ENCODE measurements around the gene FNDC7. TPM values are rescaled to one million over a fixed set of nuclear protein-coding genes. Genes with fewer than 3 reads are reported as not detected.

Gene FNDC7
- total RNA-seq, 3 donors from 2014 or later, result not detected

GRCh38 chr1:108722292-108722691 lies 9.6 kb downstream of the FNDC7 start:
- no peak for TF ChIP-seq CTCF (IDR thresholded peaks at IDR 0.05)
- no peaks in the 10 kb centered on the region for H3K9me3 ChIP-seq
- no peaks in the 10 kb centered on the region for H3K36me3 ChIP-seq (ENCODE audit: low read depth)
- intact Hi-C loops (cut with DNase I, micrococcal nuclease), result no loop called here
- H3K4me3 ChIP-seq, result no peak overlapping the region
- peaks cover 5% of the 10 kb centered on the region for H3K4me1 ChIP-seq (ENCODE audit: low read depth)
- ATAC-seq (no peak), DNase-seq (no peak)

DNA sequence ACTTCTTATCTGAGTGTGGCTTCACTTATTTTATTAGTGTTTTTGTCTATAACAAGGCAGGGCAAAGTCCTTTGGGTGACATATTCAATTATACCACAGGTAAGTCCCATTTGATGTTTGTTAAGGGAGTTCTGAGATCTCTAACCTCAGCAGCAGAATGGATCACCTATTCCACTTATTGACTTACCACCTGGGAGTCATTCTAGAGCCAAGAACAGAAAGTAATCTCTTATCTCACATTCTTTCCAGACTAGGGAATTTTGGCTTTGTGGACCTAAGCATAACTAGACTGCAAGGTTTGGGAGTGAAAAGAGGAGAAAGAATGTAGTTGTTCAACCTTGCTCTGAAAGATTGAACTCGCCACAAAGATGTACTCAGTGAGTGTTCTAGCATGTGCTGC lies 13.2 kb downstream of the FNDC7 start:
- Histone ChIP-seq H3K4me1 (ENCODE audit: low read depth) (peaks cover 5% of the 10 kb centered on the region), H3K9me3 (no peaks in the 10 kb centered on the region), H3K36me3 (ENCODE audit: low read depth) (no peaks in the 10 kb centered on the region), H3K4me3 (no peak overlapping the region)
- no peak for TF ChIP-seq CTCF (IDR thresholded peaks at IDR 0.05)
- ATAC-seq (peak; percentile 97), DNase-seq (peak in 1 of 3 donors; percentile 30)
- intact Hi-C loops (cut with DNase I, micrococcal nuclease), result no loop called here

GRCh38 chr1:108728327-108728923 lies 15.7 kb downstream of the FNDC7 start:
- peaks cover 5% of the 10 kb centered on the region for H3K4me1 ChIP-seq (ENCODE audit: low read depth)
- no peaks in the 10 kb centered on the region for H3K9me3 ChIP-seq
- DNase-seq, result no peak
- no peak for TF ChIP-seq CTCF (IDR thresholded peaks at IDR 0.05)
- no peak overlapping the region for H3K4me3 ChIP-seq
- no peak for ATAC-seq
- no peaks in the 10 kb centered on the region for H3K36me3 ChIP-seq (ENCODE audit: low read depth)
- intact Hi-C loops (cut with DNase I, micrococcal nuclease), result no loop called here

- Histone ChIP-seq H3K4me3 (no peak overlapping the region), H3K9me3 (no peaks in the 10 kb centered on the region), H3K36me3 (ENCODE audit: low read depth) (no peaks in the 10 kb centered on the region), H3K4me1 (ENCODE audit: low read depth) (peaks cover 5% of the 10 kb centered on the region)
- DNase-seq (no peak), ATAC-seq (no peak)
- intact Hi-C loops (cut with DNase I, micrococcal nuclease), result no loop called here
- no peak for TF ChIP-seq CTCF (IDR thresholded peaks at IDR 0.05)
Observed at GRCh38 chr1:108729481-108729880, 16.8 kb downstream of the FNDC7 start.

- ATAC-seq, result no peak
- Histone ChIP-seq H3K36me3 (ENCODE audit: low read depth) (no peaks in the 10 kb centered on the region), H3K9me3 (no peaks in the 10 kb centered on the region), H3K4me1 (ENCODE audit: low read depth) (no peaks in the 10 kb centered on the region), H3K4me3 (no peak overlapping the region)
- DNase-seq, result no peak
- TF ChIP-seq CTCF (IDR thresholded peaks at IDR 0.05), result no peak
- intact Hi-C loops (cut with DNase I, micrococcal nuclease), result no loop called here
Observed at GRCh38 chr1:108732398-108732797, 19.7 kb downstream of the FNDC7 start.
